Coronary artery (tissue), 2 donors: ENCODE results near the gene LHX6.

Source experiments
- DNase-seq: peaks from one replicate; pipeline ENCODE4 v3.0.0-alpha.2; 2017; ENCODE audit warnings: low spot score
- H3K27ac ChIP-seq, 2 donors: fragments of 200-600 bp; sonication (generic); one replicate each; pipeline ENCODE4 v1.5.1; 2016 to 2019
- H3K4me3 ChIP-seq: fragments of 200-600 bp; sonication (generic); 2 replicates; pipeline ENCODE4 v1.5.1; 2016; ENCODE audit warnings: mild to moderate bottlenecking, moderate library complexity
- TF ChIP-seq, protein P1 (sequence below): fragments of 200-600 bp; sonication (generic); IDR thresholded peaks from one replicate; pipeline ENCODE4 v1.5.1; 2019; ENCODE audit warnings: antibody characterized with exemption

The LHX6 gene

GRCh38 chr9:122164286-122164685, 64.5 kb downstream of the LHX6 start:
- H3K4me3 ChIP-seq, result no peak overlapping the region
- no peak overlapping the region for H3K27ac ChIP-seq
- TF ChIP-seq, protein P1, sequence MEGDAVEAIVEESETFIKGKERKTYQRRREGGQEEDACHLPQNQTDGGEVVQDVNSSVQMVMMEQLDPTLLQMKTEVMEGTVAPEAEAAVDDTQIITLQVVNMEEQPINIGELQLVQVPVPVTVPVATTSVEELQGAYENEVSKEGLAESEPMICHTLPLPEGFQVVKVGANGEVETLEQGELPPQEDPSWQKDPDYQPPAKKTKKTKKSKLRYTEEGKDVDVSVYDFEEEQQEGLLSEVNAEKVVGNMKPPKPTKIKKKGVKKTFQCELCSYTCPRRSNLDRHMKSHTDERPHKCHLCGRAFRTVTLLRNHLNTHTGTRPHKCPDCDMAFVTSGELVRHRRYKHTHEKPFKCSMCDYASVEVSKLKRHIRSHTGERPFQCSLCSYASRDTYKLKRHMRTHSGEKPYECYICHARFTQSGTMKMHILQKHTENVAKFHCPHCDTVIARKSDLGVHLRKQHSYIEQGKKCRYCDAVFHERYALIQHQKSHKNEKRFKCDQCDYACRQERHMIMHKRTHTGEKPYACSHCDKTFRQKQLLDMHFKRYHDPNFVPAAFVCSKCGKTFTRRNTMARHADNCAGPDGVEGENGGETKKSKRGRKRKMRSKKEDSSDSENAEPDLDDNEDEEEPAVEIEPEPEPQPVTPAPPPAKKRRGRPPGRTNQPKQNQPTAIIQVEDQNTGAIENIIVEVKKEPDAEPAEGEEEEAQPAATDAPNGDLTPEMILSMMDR, result no peak
- DNase-seq, result no peak

- TF ChIP-seq, protein P1, result no peak
Measured at GRCh38 chr9:122162415-122162814, 66.3 kb downstream of the LHX6 start.

GRCh38 chr9:122159925-122160246, 68.9 kb downstream of the LHX6 start:
- no peak for DNase-seq
- Histone ChIP-seq H3K4me3 (peak overlapping the region; percentile 84), H3K27ac (no peak overlapping the region)
- TF ChIP-seq, protein P1, result no peak

More at GRCh38 chr9:122162415-122162814, 66.3 kb downstream of the LHX6 start:
- no peak for DNase-seq
- H3K27ac ChIP-seq, result no peak overlapping the region
- H3K4me3 ChIP-seq, result no peak overlapping the region

GRCh38 chr9:122159026-122159924, 69.5 kb downstream of the LHX6 start, which contains the start of the genes MORN5 and NDUFA8:
TSS of gene MORN5 (plus strand) at chr9:122159908. CDS start at chr9:122159973, 65 bp downstream.
TSS of gene NDUFA8 (minus strand) at chr9:122159779. CDS start at chr9:122159677, 102 bp downstream.
- peak within 1 kb of the TSS; percentile 84 for H3K4me3 ChIP-seq
- TF ChIP-seq, protein P1, result no peak
- peak within 1 kb of the TSS; percentile 65 to 78 for H3K27ac ChIP-seq
- peak; percentile 97 for DNase-seq

GRCh38 chr9:122158202-122158601, 70.6 kb downstream of the LHX6 start:
- TF ChIP-seq, protein P1, result no peak
- Histone ChIP-seq H3K4me3 (peak overlapping the region; percentile 1), H3K27ac (no peak overlapping the region)
- DNase-seq, result no peak

GRCh38 chr9:122155796-122156195, 73.0 kb downstream of the LHX6 start:
- no peak for DNase-seq
- H3K4me3 ChIP-seq, result no peak overlapping the region
- TF ChIP-seq, protein P1, result no peak
- no peak overlapping the region for H3K27ac ChIP-seq
